ENCODE results near the gene MAGI2.

Gene MAGI2

DNA sequence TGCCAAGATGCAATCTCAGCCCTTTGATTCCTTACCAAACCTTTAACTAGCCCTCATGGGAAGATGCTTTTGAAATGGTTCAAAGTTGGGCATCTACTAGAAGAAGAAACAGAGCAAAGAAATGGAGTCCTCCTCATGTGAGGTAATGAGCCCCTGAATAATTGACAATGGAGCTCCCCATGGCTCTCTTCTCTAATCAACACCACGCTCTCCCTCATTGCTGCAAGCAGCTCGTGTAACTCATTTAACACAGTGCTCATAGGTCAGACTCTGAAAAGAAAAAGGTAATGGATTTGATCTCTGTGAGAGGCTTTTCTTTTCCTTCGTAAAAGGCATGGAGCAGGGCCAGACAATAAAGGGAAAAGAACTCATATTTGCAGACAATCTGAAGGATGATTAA lies 1342.1 kb downstream of the MAGI2 start:
- DNase-seq, result no peak

DNA sequence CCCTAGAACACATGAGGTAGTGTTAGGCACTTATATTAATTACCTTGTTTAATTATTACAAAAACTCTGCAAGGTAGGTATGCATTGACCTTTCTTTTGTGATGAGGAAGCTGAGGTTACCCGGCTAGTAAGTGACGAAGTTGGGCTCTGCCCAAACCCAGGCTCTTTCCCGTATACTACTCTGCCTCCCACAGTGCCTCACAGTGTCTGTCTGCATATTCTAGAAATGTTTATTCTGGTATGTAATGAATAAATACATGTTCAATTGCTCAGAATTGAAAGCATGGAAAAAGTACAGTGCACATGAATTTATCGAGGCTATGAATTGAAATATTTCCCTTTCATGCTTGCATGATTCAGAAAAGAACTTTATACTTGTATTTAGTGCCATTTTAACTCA lies 1350.0 kb downstream of the MAGI2 start:
- no peak for DNase-seq

DNA sequence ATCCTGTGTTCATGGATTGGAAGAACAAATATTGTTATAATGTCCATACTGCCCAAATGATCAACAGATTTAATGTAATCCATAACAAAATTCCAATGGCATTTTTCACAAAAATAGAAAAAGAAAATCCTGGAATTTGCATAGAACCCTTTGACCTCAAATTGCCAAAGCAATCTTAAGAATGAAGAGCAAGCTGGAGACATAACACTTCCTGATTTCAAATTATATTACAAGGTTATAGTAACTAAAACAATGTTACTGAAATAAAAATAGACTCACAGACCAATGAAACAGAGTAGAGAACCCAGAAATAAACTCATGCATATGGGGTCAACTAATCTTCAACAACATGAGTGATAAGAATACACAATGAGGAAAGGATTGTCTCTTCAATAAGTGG lies 1352.4 kb downstream of the MAGI2 start:
- DNase-seq, result no peak

DNA sequence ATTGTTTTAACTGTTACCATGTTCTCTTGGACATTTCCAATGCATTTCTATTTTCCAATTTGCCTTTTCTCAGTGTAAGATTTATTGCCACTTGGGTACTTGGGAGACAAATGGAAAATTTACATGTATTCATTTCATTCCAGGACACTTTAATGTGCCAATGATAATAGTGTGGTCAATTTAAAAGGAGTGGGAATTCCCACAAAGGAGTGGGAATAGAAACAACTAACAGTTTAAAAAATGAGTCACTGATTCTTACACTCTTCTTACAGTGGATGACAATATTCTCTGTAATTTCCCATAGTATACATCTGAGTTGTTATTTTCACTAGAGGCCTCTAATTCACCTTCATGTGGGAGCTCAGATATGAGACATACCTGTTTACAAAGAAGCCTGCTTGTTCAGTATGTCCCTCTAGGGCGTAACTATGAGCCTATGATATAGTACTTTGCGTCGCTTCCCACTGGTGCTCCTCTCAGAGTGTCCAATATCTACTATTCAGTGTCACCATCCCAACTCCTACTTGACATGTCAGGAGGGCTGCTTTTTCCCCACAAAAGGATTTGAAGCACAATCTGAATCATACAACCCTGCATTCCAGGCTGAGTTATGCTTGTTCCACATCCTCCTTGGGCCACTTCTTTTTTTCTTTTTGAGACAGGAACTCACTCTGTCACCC lies 1353.6 kb downstream of the MAGI2 start:
- peak; percentile 90 for DNase-seq

DNA sequence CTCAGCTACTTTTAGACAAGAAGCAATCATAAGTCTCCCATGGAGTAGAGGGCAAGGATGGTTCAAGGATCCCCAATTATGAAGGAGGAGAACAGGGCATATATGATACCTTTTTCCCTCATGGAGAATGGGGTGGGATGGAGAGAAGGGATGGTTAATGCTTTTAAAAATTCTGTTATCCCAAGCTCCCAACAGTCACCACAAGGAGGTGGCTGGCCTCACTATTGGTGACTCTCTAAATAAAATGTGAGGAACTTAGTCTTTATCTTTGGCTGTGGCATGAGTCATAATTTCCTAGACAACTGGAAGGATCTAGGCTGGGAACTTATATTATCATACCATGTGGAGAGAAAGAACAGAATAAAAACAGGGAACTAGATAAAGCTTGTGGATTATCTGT lies 1357.9 kb downstream of the MAGI2 start:
- DNase-seq, result peak; percentile 61

DNA sequence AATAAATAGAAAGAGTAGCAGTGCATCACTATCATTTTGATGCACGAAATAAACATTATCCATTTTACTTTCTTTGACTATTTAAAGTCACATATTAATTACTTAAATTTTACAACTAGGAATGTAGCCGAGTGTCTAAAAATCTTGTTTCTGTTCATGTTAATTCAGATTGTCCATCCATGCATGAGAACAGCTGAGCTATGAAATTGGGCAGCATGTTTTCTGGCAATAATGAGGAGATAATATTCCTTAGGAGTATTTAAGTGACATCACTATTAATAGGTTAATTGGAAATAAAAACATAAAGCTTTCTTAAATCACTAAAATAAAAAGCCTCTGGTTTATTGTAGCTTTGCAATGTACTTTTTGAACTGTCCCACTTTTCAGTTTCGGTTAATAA lies 1361.1 kb downstream of the MAGI2 start:
- no peak for DNase-seq

DNA sequence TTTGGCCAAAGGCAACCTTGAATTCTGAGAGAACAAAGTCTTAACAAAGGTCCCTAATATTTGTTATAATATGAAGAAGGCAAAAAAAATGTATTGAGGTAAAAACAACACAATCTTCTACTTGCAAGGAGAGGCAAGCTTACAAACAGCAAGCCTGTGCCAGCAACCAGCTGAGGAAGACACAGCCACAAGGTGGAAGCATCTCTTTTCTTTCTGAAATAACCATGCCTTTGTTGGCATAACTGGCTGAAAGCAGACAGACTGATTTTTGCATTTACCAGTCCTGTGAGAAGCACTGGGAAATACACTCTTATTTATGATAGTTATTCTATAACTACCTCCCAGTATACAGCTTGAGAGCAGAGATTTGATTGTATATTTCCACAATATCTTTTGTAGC lies 1362.9 kb downstream of the MAGI2 start:
- no peak for DNase-seq

DNA sequence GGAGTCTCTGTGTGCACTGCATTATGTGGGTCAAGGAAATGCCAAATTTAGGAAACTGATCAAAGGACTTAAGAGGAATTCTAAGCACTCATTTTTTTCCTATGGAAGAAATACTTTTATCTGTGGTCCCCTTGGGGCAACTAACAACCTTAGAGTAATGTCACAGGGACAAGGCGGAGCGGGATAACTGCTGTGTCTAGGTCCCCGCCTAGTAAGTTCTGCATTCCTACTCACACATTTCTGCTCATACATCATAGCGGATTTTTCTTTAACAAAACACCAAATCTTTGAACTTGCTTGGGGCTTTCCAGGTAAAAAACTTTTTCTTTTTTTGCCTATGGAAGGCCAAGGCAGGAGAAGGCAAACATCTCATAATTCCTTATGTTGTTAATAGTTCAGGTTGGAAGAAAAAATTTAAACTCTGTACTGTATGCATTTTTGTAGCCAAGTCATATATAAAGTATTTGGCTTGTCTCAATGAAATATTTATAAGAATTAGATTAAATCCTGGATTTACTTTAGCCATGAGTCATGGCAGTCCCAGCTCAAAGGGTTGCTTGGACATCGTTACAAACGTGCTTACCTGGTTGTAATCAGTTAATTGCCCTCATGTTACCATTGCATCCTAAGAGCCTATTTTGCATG lies 1369.9 kb downstream of the MAGI2 start:
- peak; percentile 41 for DNase-seq

DNA sequence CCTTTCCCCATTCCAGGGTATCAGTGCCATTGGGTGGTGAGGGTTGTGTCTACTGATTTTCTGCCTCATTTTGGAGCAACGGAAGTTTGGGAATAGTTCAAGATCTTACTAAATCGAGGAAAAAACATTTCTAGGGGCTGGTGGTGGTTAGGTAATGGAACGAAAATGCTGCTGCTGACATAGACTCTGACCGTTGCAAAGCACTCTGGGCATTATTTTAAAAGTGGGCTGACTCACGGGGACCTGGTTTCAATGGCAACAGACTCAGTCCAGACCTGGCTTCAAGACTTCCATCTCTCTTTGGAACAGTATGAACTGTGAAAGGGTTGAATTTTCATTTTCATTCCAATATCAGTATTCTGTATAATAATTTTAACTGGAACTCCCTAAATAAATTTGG lies 1370.9 kb downstream of the MAGI2 start:
- no peak for DNase-seq

DNA sequence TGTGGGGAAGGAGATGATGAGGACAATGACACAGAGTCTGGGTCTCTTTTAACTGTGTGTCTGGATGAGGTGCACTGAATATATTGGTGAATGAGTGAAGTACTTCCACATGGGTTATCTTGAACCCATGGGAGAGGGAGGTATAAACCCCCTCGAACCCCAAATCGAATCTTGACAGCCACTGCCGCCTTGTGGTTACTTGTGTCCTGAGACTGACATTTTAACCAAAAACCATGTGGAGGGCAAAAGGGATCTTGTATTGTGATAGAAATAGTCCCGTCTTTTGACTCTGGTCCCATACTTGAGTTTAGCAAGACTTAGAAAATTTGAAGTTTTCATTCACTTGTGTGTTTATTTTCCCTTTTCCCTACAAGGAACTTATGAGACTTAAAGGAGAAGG lies 1371.6 kb downstream of the MAGI2 start:
- DNase-seq, result no peak

DNA sequence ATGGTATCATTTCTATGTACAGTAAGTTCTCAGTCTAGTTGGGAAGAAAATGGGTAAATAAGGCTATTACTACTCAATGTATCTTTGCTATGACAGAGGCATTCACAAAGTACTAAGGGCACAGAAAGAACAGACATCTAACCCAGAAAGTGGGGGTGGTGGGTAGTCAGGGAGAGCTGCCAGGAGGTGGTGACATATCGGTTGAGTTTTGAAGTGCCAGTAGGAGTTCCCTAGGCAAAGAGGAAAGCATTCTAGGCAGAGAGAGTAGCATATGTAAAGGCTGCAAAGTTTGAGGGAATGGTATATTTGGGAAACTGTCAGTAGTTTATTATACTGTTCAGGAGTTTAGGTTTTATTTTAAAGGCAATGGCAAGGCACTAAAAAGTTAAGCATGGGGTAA lies 1372.1 kb downstream of the MAGI2 start:
- no peak for DNase-seq

DNA sequence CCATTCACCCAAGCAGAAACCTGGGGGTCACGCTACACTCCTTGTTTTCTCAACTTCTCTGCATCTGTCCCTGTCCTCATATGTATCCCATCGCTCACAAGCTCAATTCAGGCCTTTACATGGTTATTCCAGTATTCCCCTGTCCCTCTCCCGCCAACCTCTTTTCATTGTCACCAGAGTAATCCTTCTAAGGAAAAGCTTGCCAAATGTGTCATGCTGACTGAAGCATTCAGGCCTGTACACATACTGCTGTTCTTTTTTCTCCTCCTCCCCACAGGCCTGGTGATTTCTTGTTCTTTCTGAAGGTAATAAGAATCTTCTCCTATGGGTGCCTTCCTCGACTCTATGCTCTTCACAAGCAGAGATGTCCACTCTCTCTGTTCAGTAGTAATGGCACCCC lies 1372.7 kb downstream of the MAGI2 start:
- no peak for DNase-seq

DNA sequence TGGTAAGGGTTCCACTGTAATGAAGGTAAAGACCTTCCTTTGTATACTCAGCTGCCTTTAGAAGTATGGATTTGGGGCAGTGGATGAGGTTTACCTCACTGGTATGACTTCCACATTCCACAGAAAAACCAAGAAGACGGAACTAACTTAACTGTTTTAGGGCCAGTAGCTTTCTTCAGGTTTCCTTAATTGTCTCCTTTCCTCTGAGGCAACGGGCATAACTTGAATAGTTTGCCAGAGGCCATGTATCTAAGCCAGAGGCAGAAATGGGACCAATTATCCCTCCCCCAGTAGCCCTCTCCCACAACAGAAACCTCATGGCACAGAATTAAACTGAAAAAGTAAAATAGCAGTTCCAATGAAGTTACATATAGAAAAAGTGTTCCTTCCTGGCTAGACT lies 1373.2 kb downstream of the MAGI2 start:
- DNase-seq, result peak; percentile 30

DNA sequence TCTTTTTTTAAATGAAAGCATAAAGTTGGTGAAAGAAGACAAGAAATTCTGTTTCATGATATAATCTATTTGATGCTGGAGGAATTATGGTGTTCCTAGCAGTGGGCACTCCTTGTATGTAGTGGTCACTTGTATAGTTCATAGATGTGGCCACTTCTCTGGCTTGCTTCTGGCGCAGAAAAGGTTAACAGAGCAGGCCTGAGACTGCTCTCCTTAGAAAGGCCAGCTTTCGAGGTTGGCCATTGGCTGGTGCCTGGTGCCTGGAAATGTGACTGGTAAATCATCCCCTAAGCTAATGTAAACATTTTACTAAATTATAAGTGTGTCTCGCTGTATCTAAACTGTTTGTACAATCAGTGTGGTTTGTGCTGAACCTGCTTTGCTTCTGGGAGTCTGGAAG lies 1378.8 kb downstream of the MAGI2 start:
- DNase-seq, result no peak

DNA sequence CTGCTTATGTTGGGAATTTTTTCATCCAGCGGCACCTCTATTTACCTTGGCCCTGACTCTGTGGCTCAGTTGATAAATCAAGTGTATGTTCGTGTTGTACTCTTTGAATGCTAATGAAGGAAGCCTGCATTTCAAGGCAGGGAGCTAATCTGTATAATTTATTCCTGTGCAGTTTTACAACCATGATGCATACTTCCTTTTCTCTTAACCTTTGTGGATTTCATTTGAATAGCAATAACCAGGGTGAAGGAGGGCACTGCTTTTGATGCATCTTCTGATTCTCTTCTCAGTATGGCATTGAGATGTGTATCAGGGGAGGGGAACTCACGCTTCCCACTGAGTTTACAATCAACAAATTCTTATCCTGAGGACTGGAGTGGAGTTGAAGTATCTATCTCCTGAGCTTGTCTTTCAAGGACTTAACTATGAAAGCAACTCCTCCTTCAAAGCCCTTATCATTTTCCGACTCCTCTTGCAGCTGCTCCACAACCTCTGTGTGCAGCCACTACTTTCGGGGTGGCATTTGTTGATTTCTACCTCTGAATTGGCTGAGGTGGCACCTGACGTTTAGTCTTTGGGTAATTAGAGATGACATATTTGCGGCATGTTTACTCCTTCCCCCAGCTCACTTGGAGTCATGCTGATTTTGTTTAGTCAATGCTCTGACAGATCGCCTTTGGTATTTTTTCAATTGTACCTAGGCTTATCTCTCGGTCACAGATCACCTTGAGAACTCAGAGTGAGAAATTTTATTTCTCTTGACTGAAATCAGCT lies 1379.7 kb downstream of the MAGI2 start:
- no peak for DNase-seq

DNA sequence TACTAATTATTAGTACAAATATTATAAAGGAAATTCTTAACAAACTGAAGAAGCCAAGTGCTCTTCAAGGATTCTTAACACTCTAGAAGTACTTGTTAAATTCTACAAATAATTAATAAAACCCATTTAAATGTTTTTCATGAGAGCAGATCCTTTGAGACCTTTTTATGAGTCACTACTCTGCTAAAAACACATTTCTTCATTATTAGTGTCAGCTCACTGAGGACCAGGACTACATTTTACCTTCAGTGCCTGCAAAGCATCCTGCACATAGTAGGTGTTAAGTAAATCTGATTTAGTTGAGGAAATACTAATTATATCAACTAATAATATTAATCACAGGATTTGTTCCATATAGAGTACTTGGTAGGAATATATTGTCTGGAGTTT lies 1381.3 kb downstream of the MAGI2 start:
- DNase-seq, result no peak

DNA sequence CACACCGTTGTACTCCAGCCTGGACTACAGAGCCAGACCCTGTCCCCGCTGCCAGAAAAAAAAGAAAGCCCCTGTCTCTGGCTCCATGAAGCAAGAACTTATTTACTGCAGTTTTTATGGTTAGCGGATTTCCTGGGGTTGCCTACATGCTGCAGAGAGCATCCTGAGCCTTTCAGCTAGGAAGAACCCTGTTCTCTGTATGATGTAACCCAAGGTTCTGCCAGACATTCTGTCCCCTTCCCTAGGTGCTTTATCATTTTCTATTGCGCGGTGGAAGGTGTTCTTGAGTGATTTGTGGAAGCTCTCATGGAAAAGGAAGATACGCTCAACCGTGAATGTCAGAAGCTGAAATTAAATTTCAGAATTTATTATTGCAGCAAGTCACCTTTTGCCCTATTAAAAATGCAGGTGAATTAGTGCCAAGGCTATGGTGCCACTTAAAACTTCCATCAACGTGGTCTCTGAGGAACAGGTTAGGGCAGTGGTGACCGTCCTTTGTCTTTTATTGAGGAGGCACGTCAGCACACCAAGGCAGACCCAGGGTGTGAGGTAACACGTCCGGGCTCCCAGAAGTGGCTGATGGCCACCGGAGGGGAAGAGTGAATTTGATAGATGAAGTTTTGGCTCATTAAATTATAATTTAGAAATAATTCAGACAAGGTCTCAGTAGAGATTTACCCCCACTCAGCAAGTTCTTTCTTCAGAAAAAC lies 1381.8 kb downstream of the MAGI2 start:
- DNase-seq, result no peak

DNA sequence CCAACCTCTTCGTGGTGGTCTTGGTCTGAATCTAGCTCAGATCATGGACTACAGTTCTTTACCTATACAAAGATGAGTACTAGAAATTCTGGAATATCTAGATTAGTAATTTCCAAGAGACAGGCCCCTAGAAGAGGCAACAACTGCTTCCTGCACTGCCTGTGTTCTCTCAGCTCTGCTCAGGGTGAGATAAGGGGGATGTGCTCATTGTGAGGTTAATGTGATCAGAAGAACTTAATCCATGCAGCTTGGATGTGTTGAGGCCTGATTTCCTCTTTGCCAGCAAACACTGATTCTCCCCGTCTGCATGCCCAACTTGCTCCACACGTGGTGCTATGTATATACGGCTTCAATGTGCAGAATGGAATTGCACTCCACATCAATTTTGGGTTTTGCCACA lies 1386.9 kb downstream of the MAGI2 start:
- no peak for DNase-seq

DNA sequence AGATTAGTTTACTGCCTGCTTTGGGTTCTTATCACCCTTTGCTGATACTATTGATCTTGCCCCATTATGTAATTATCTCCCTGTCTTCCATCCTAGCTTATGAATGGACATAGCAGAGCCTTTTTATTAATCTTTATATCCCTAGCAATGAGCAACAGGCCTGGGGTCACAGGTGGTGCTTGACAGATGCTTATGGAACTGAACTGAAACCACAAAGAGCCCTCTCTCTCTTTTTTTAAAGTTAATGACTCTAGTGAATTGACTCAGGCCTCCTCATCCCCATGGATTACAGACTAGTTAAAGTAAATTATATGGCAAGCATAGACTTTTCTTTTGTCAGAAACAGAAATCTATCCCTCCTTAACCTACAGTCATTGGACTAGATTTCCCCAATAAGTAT lies 1389.7 kb downstream of the MAGI2 start:
- DNase-seq, result no peak

DNA sequence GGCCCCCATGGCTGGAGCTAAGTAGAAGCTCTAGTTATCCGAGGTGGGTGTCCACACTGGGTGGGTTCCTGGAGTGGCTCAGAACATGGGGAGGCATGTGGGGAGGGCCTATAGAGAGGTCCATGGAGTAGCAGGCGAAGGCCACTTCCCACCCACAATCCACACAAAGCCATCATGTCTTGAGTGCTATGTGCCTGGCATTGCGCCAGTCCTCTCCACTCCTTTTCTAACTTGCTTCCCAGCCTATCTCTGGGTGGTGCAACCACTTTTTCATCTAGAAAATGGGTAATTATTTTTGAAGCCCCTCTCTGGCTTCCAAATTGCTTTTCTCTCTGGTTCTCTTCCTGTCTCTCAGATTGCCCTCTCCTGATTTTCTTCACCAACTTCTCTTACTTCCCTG lies 1391.3 kb downstream of the MAGI2 start:
- no peak for DNase-seq

DNA sequence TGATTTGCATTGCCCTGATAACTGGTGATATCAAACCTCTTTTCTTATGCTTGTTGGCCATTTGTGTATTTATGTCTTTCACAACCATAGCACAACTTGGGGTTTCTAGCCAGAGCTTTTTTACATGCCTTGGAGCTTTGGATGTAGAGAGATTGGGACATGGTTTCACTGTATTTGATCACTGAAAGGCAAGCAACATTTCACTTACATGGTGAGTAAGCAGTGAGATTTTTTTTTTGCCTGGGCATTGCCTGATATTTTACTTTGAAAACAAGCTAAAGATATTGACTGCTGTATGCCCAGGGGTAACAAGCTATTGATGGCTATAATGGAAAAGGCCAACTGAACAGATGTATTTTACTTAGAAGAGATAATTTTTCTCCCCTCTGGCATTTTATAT lies 1395.9 kb downstream of the MAGI2 start:
- peak; percentile 6 for DNase-seq

DNA sequence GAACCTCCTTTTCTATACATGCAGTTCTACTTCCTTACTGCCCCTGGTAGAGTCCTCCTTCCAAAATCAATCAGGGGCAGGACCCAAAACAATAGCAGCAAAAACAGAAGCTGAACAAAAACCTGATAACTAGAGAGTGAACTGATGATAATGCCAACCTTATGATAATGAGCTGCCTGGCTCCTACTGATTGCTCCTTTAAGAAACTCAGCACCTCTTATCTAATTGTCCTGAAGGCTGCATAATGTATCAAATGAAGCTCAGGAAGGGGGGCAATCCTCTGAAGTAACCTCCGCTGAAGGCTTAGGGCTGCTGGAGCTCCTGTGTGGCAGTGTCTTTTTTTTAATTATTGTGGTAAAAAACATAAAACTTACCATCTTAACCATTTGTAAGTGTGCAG lies 1397.9 kb downstream of the MAGI2 start:
- DNase-seq, result no peak

DNA sequence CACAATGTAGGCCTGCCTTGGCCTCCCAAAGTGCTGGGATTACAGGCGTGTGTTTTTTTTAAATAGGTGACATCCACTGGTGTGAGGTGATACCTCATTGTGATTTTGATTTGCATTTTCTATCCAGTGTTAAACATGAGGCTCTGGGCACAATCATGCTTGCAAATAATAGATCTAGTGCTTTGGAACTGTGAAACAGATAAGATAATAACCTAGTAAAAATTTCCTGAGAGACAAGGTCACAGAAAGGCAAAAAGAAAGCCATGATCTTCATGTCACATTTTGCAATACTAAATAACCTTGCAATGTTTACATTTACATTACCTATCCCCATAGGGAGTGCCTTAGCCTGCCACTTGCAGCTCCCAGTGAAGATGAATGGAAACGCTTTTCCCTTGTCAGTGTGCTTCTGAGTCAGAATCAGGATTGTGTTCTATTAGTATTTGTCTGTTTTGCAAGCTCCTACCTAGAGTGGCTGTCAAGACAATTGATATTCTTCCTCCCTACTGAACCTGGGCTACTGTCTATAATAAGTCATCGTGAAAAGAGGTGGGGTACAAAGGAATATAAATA lies 1398.4 kb downstream of the MAGI2 start:
- DNase-seq, result no peak
